Ovary (tissue), 9 donors: ENCODE measurements around the gene HMGN2. TPM values are rescaled to one million over a fixed set of nuclear protein-coding genes. Genes with fewer than 3 reads are reported as not detected.
A peak's percentile ranks its signal among the peaks of the same experiment; 100 is the strongest.

ENCODE experiments used
- DNase-seq, 5 donors: peaks; one replicate each; pipeline ENCODE4 v3.0.0-alpha.2; 2019 to 2020
- H3K27ac ChIP-seq, 2 donors: fragments of 200-600 bp; one replicate each; pipeline versions ENCODE4 v1.5.1 to v1.8.0; 2019 to 2022
- H3K27me3 ChIP-seq: fragments of 200-600 bp; one replicate; pipeline ENCODE4 v1.8.0; 2022
- H3K36me3 ChIP-seq: fragments of 200-600 bp; sonication (generic); one replicate; pipeline ENCODE4 v1.5.1; 2019
- H3K4me1 ChIP-seq: one replicate; pipeline ENCODE4 v1.8.1; 2013; ENCODE audit warnings: mild to moderate bottlenecking, moderate library complexity; ENCODE audit not compliant: insufficient read depth
- H3K4me3 ChIP-seq: fragments of 200-600 bp; sonication (generic); one replicate; pipeline ENCODE4 v1.5.1; 2017
- H3K9me3 ChIP-seq, 2 donors: fragments of 200-600 bp in 1 of 2; sonication (generic) in 1 of 2; one replicate each; pipeline versions ENCODE4 v1.5.1 to v1.8.1; 2013 to 2019; ENCODE audit warnings: mild to moderate bottlenecking in 1 of 2, moderate library complexity in 1 of 2
- CTCF ChIP-seq, 3 donors: fragments of 450-650 bp in 2 of 3; fragments of 200-600 bp in 1 of 3; IDR thresholded peaks; one replicate each; pipeline versions ENCODE4 v1.5.1 to v1.8.0; 2016 to 2022; ENCODE audit warnings: antibody characterized with exemption in 3 of 3, mild to moderate bottlenecking in 1 of 3
- EP300 ChIP-seq: sonication (generic); formaldehyde crosslinking; IDR thresholded peaks from one replicate; pipeline ENCODE4 v1.6.1; 2017; ENCODE audit warnings: antibody characterized with exemption
- POLR2A ChIP-seq: fragments of 450-650 bp; IDR thresholded peaks from one replicate; pipeline ENCODE4 v1.6.1; 2017; ENCODE audit warnings: antibody characterized with exemption, mild to moderate bottlenecking, moderate library complexity
- WGBS, 3 donors: extraction: QIAGEN DNeasy Blood & Tissue Kit in 1 of 3; methylation state at CpG; one replicate each; pipeline versions ENCODE4 v1.1.5 to v1.1.7; 2013 to 2017; 5-methylcytosine and 5-hydroxymethylcytosine counted together
- intact Hi-C, 4 donors: fragments of 100-400 bp; cut with DNase I; formaldehyde crosslinking; loops; one replicate each; pipeline versions ENCODE4 v1.11.0 to v1.15.1; 2022 to 2023
- polyA plus RNA-seq, 2 donors: library from polyadenylated mRNA; stranded (reverse); fragments of 200-250 nt in 1 of 2; fragments of 350-450 nt in 1 of 2; fragmentation: Illumina TruSeq in 1 of 2; extraction: RNeasy Lipid Tissue Mini Kit (QIAGEN cat#74804) in 1 of 2; gene quantifications; one replicate each; pipeline ENCODE4 v1.2.3, GENCODE V29; 2013 to 2014
- total RNA-seq, 7 donors: library from RNA; depleted of rRNA in 2 of 7; stranded (reverse); fragments of >200 nt in 2 of 7; fragmentation: NEBNext Ultra II Directional in 3 of 7; extraction: Animal tissue kit (Norgen Biotek cat#: 25700) in 3 of 7; gene quantifications; one replicate each; pipeline versions ENCODE4 v1.1.0 to v1.2.4, GENCODE V29; 2016 to 2023
- donor health status: DM: no; HTN: no; CAD: no; lungs with moderate emphysema.
- donor health status: DM: no; HTN: no; CAD: no.
- donor health status: Bipolar disorder and iron deficiency.
- donor health status: DM: yes; HTN: yes; CAD: no.
- donor health status: DM: no; HTN: no; CAD: no.
- donor health status: DM: yes; HTN: yes; CAD: no.

The HMGN2 gene
- total and polyA plus RNA-seq, 9 donors: 199 to 609 (median 467) TPM

GRCh38 chr1:26459573-26460031 lies 12.6 kb upstream of the HMGN2 start:
- H3K27ac ChIP-seq: no peak overlapping the region
- no peak for TF ChIP-seq CTCF (IDR thresholded peaks at IDR 0.05)
- TF ChIP-seq EP300: no peak
- TF ChIP-seq POLR2A: no peak
- no peaks in the 10 kb centered on the region for H3K36me3 ChIP-seq
- no peak for DNase-seq
- no peaks in the 10 kb centered on the region for H3K27me3 ChIP-seq
- intact Hi-C loops: no loop called here
- H3K4me3 ChIP-seq: no peak overlapping the region
- no peaks in the 10 kb centered on the region for H3K9me3 ChIP-seq
- WGBS, 3 donors: 69 to 73% (median 72%) methylated on average over 3 of the region's 3 CpGs
- H3K4me1 ChIP-seq: no peaks in the 10 kb centered on the region

- Histone ChIP-seq H3K27ac (no peak overlapping the region), H3K9me3 (no peaks in the 10 kb centered on the region), H3K27me3 (no peaks in the 10 kb centered on the region), H3K4me1 (peaks cover 8% of the 10 kb centered on the region), H3K4me3 (no peak overlapping the region), H3K36me3 (no peaks in the 10 kb centered on the region)
- intact Hi-C loops: no loop called here
- 64 to 75% (median 69%) methylated on average over 10 of the region's 10 CpGs for WGBS, 3 donors
- DNase-seq: peak in 2 of 5 donors; percentile 34 to 45
- no peak for TF ChIP-seq CTCF (IDR thresholded peaks at IDR 0.05)
These were observed 3.3 kb upstream of the HMGN2 start for GRCh38 chr1:26468911-26469310.

GRCh38 chr1:26469558-26469957 lies 2.7 kb upstream of the HMGN2 start:
- intact Hi-C loops: no loop called here
- WGBS, 3 donors: 76 to 80% (median 79%) methylated on average over 5 of the region's 5 CpGs
- DNase-seq: peak in 2 of 5 donors; percentile 27 to 38
- H3K9me3 ChIP-seq: no peaks in the 10 kb centered on the region
- H3K27me3 ChIP-seq: no peaks in the 10 kb centered on the region
- H3K4me1 ChIP-seq: peaks cover 8% of the 10 kb centered on the region
- no peaks in the 10 kb centered on the region for H3K36me3 ChIP-seq
- H3K4me3 ChIP-seq: no peak overlapping the region
- TF ChIP-seq POLR2A: no peak
- no peak for TF ChIP-seq EP300
- TF ChIP-seq CTCF (IDR thresholded peaks at IDR 0.05): no peak
- no peak overlapping the region for H3K27ac ChIP-seq

GRCh38 chr1:26470878-26471497 lies 1.3 kb upstream of the HMGN2 start:
- intact Hi-C loops: loop anchor here in 1 of 4 donors (5.0 kb wide), 1 partner anchor 39 kb away; the partner anchor contains the start of gene DHDDS
- Histone ChIP-seq H3K4me3 (peak overlapping the region; percentile 99), H3K4me1 (peaks cover 8% of the 10 kb centered on the region), H3K27me3 (no peaks in the 10 kb centered on the region), H3K27ac (no peak overlapping the region), H3K9me3 (no peaks in the 10 kb centered on the region), H3K36me3 (no peaks in the 10 kb centered on the region)
- 45 to 49% (median 48%) methylated on average over 14 of the region's 14 CpGs for WGBS, 3 donors
- TF ChIP-seq EP300 (no peak), POLR2A (no peak), CTCF (IDR thresholded peaks at IDR 0.05) (no peak)
- no peak for DNase-seq
